H9 (cell line): ENCODE data around the gene SUFU. TPM values are rescaled to one million over a fixed set of nuclear protein-coding genes. Genes with fewer than 3 reads are reported as not detected.

Source experiments
- DNase-seq: peaks from one replicate; pipeline ENCODE4 v3.0.0-alpha.2; 2017
- H2AFZ ChIP-seq: one replicate; pipeline ENCODE4 v1.6.1; 2013; ENCODE audit warnings: mild to moderate bottlenecking, low read length, control low read depth, moderate library complexity
- H2AK5ac ChIP-seq: 2 replicates; pipeline ENCODE4 v1.6.1; 2013; ENCODE audit warnings: low read length, control low read depth, mixed read lengths; ENCODE audit not compliant: insufficient read length
- H2BK120ac ChIP-seq: one replicate; pipeline ENCODE4 v1.6.1; 2013; ENCODE audit warnings: low read depth, mild to moderate bottlenecking, low read length, control low read depth, inconsistent platforms; ENCODE audit not compliant: poor library complexity, severe bottlenecking
- H2BK12ac ChIP-seq: 2 replicates; pipeline ENCODE4 v1.6.1; 2013; ENCODE audit warnings: low read length, control low read depth, mixed read lengths, low read depth; ENCODE audit not compliant: insufficient read length
- H2BK15ac ChIP-seq: 2 replicates; pipeline ENCODE4 v1.6.1; 2013; ENCODE audit warnings: low read depth, low read length, control low read depth
- H2BK20ac ChIP-seq: one replicate; pipeline ENCODE4 v1.6.1; 2013; ENCODE audit warnings: low read depth, mild to moderate bottlenecking, low read length, control low read depth, inconsistent platforms; ENCODE audit not compliant: poor library complexity, severe bottlenecking
- H2BK5ac ChIP-seq: 2 replicates; pipeline ENCODE4 v1.6.1; 2013; ENCODE audit warnings: low read length, control low read depth, mixed read lengths; ENCODE audit not compliant: insufficient read length
- H3K14ac ChIP-seq: 2 replicates; pipeline ENCODE4 v1.6.1; 2013; ENCODE audit warnings: low read length, control low read depth; ENCODE audit not compliant: insufficient read depth
- H3K18ac ChIP-seq: 2 replicates; pipeline ENCODE4 v1.6.1; 2013; ENCODE audit warnings: low read depth, mild to moderate bottlenecking, mixed read lengths, low read length, control low read depth; ENCODE audit not compliant: insufficient read length
- H3K23ac ChIP-seq: 2 replicates; pipeline ENCODE4 v1.6.1; 2013; ENCODE audit warnings: low read length, control low read depth, mixed read lengths, low read depth; ENCODE audit not compliant: insufficient read length
- H3K23me2 ChIP-seq: 2 replicates; pipeline ENCODE4 v1.6.1; 2013; ENCODE audit warnings: low read depth, mild to moderate bottlenecking, mixed read lengths, low read length, control low read depth; ENCODE audit not compliant: insufficient read length, poor library complexity, severe bottlenecking
- H3K27ac ChIP-seq: 2 replicates; pipeline ENCODE4 v1.5.1; 2013; ENCODE audit warnings: low read length, control low read depth, mixed read lengths, low read depth; ENCODE audit not compliant: insufficient read length
- H3K27me3 ChIP-seq: 2 replicates; pipeline ENCODE4 v1.6.1; 2013; ENCODE audit warnings: low read length, control low read depth, inconsistent platforms; ENCODE audit not compliant: insufficient read depth
- H3K4ac ChIP-seq: 2 replicates; pipeline ENCODE4 v1.6.1; 2013; ENCODE audit warnings: low read depth, mild to moderate bottlenecking, control low read depth, inconsistent platforms, low read length, moderate library complexity
- H3K4me1 ChIP-seq: 2 replicates; pipeline ENCODE4 v1.6.1; 2013; ENCODE audit warnings: low read length, control low read depth, inconsistent platforms; ENCODE audit not compliant: insufficient read depth
- H3K4me2 ChIP-seq: 2 replicates; pipeline ENCODE4 v1.6.1; 2013; ENCODE audit warnings: low read length, control low read depth, mixed read lengths; ENCODE audit not compliant: insufficient read length, insufficient read depth
- H3K56ac ChIP-seq: 2 replicates; pipeline ENCODE4 v1.6.1; 2013; ENCODE audit warnings: low read depth, mild to moderate bottlenecking, mixed read lengths, low read length, control low read depth; ENCODE audit not compliant: insufficient read length
- H3K79me1 ChIP-seq: 2 replicates; pipeline ENCODE4 v1.6.1; 2013; ENCODE audit warnings: low read depth, mild to moderate bottlenecking, moderate library complexity, low read length, control low read depth, inconsistent platforms; ENCODE audit not compliant: insufficient read depth, poor library complexity, severe bottlenecking
- H3K79me2 ChIP-seq: 2 replicates; pipeline ENCODE4 v1.6.1; 2013; ENCODE audit warnings: low read length, control low read depth, inconsistent platforms; ENCODE audit not compliant: insufficient read depth
- H3K9ac ChIP-seq: 2 replicates; pipeline ENCODE4 v1.6.1; 2013; ENCODE audit warnings: low read length, control low read depth, mixed read lengths; ENCODE audit not compliant: insufficient read length; ENCODE audit errors: extremely low read depth
- H3K9me3 ChIP-seq: one replicate; pipeline ENCODE4 v1.6.1; 2013; ENCODE audit warnings: low read depth, low read length, inconsistent platforms; ENCODE audit not compliant: control insufficient read depth
- H3T11ph ChIP-seq: one replicate; pipeline ENCODE4 v1.6.1; 2013; ENCODE audit warnings: mild to moderate bottlenecking, low read length, control low read depth, inconsistent platforms
- H4K20me1 ChIP-seq: one replicate; pipeline ENCODE4 v1.6.1; 2013; ENCODE audit not compliant: control insufficient read depth, insufficient read length, insufficient read depth
- H4K5ac ChIP-seq: 2 replicates; pipeline ENCODE4 v1.6.1; 2013; ENCODE audit warnings: low read depth, mild to moderate bottlenecking, mixed read lengths, low read length, control low read depth; ENCODE audit not compliant: insufficient read length
- H4K8ac ChIP-seq: replicated peaks from 2 replicates; pipeline ENCODE4 v1.6.1; 2013; ENCODE audit warnings: low read length, control low read depth, mixed read lengths, low read depth; ENCODE audit not compliant: insufficient read length
- H4K91ac ChIP-seq: 2 replicates; pipeline ENCODE4 v1.6.1; 2013; ENCODE audit warnings: low read depth, mild to moderate bottlenecking, moderate library complexity, mixed read lengths, low read length, control low read depth; ENCODE audit not compliant: insufficient read length
- H3K27ac Mint-ChIP-seq, 3 experiments: 2 replicates in 2 of 3; 3 replicates in 1 of 3; pipeline ENCODE4 v1.8.0; 2020 to 2021; ENCODE audit warnings: mixed read lengths in 3 of 3, mild to moderate bottlenecking in 1 of 3, moderate library complexity in 1 of 3
- H3K27me3 Mint-ChIP-seq: 2 replicates; pipeline ENCODE4 v1.8.0; 2021; ENCODE audit warnings: low read depth, mild to moderate bottlenecking, moderate library complexity, mixed read lengths
- H3K36me3 Mint-ChIP-seq, 3 experiments: 2 replicates in 2 of 3; 3 replicates in 1 of 3; pipeline ENCODE4 v1.8.0; 2020 to 2021; ENCODE audit warnings: low read depth in 3 of 3, mixed read lengths in 3 of 3; ENCODE audit not compliant: insufficient read depth in 1 of 3
- H3K4me1 Mint-ChIP-seq, 2 experiments: 2 replicates each; pipeline ENCODE4 v1.8.0; 2020; ENCODE audit warnings: mixed read lengths in 2 of 2
- H3K4me3 Mint-ChIP-seq, 2 experiments: 2 replicates in 1 of 2; 3 replicates in 1 of 2; pipeline ENCODE4 v1.8.0; 2020 to 2021; ENCODE audit warnings: mild to moderate bottlenecking in 2 of 2, mixed read lengths in 2 of 2, moderate library complexity in 1 of 2
- H3K9me3 Mint-ChIP-seq, 2 experiments: 2 replicates in 1 of 2; 3 replicates in 1 of 2; pipeline ENCODE4 v1.8.0; 2020; ENCODE audit warnings: mild to moderate bottlenecking in 2 of 2, mixed read lengths in 2 of 2, moderate library complexity in 1 of 2
- WGBS: extraction: QIAGEN DNeasy Blood & Tissue Kit; methylation state at CpG from one replicate; pipeline ENCODE4 v1.1.7; 2013; ENCODE audit warnings: missing lambda C conversion rate, low lambda C conversion rate, mixed read lengths; ENCODE audit not compliant: insufficient read length; ENCODE audit errors: extremely low coverage; 5-methylcytosine and 5-hydroxymethylcytosine counted together
- total RNA-seq: library from RNA; stranded (reverse); gene quantifications from 2 replicates; pipeline ENCODE4 v1.2.1, GENCODE V29; 2021
- TF ChIP-seq, protein P1 (sequence below): fragments of 200-600 bp; sonication (generic); conservative IDR thresholded peaks from 3 replicates; pipeline ENCODE4 v1.8.0; 2021; ENCODE audit warnings: antibody characterized with exemption, mild to moderate bottlenecking

Gene SUFU
- total RNA-seq, 1 experiment from 2014 or later = 9.5 TPM

DNA sequence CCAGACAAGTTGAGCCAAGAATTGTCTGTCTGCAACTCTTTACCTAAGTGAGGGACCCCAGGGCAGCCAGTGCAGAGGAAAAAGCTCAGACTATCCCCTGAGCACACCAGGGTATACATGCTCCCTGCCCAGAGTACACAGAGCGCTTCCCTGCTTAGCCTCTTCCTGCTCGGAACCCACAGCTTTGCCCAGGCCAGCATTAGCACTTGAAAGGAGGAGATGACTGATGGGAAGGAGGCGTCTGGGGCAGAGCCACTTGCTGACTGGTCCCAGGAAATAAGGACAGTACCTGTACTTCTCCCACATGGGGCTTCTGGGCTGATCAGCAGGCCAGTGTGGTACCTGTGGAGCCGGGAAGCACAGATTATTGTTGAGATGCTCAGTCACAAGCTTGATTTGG is 92.1 kb downstream of the SUFU start:
- H2BK15ac ChIP-seq = no peak overlapping the region
- no peak overlapping the region for H3K9ac ChIP-seq
- H3K14ac ChIP-seq = no peak overlapping the region
- no peak overlapping the region for H2BK5ac ChIP-seq
- WGBS = no CpG with 5 or more reads among the region's 4 CpGs
- H3K23me2 ChIP-seq = no peaks in the 10 kb centered on the region
- Mint-ChIP-seq H3K4me1 (peaks cover 18 to 19% of the 10 kb centered on the region in 2 experiments), H3K27ac (peak overlapping the region in 2 of 3 experiments; percentile 79 to 82; a peak in 4 of 7 replicates), H3K4me3 (no peak overlapping the region), H3K9me3 (no peaks in the 10 kb centered on the region), H3K27me3 (no peaks in the 10 kb centered on the region), H3K36me3 (peaks cover 2 to 18% (median 9%) of the 10 kb centered on the region in 3 experiments; a peak in 4 of 7 replicates)
- H3K79me2 ChIP-seq = no peaks in the 10 kb centered on the region
- no peak overlapping the region for H3T11ph ChIP-seq
- H4K8ac ChIP-seq = no peak overlapping the region
- no peaks in the 10 kb centered on the region for H3K79me1 ChIP-seq
- H3K4ac ChIP-seq = no peak overlapping the region
- no peak overlapping the region for H3K4me2 ChIP-seq
- H3K27ac ChIP-seq = no peak overlapping the region
- no peak overlapping the region for H3K56ac ChIP-seq
- H2BK120ac ChIP-seq = no peak overlapping the region
- no peaks in the 10 kb centered on the region for H3K27me3 ChIP-seq
- H4K20me1 ChIP-seq = no peaks in the 10 kb centered on the region
- no peak overlapping the region for H2AFZ ChIP-seq
- peak; percentile 71 for DNase-seq
- H3K4me1 ChIP-seq = no peaks in the 10 kb centered on the region; the same call in 1 of the 2 replicates
- no peaks in the 10 kb centered on the region for H3K9me3 ChIP-seq
- H3K18ac ChIP-seq = no peak overlapping the region
- no peak overlapping the region for H4K5ac ChIP-seq
- no peak overlapping the region for H3K23ac ChIP-seq
- no peak overlapping the region for H2BK12ac ChIP-seq
- no peak overlapping the region for H2AK5ac ChIP-seq
- no peak overlapping the region for H4K91ac ChIP-seq
- no peak overlapping the region for H2BK20ac ChIP-seq
- TF ChIP-seq, protein P1, sequence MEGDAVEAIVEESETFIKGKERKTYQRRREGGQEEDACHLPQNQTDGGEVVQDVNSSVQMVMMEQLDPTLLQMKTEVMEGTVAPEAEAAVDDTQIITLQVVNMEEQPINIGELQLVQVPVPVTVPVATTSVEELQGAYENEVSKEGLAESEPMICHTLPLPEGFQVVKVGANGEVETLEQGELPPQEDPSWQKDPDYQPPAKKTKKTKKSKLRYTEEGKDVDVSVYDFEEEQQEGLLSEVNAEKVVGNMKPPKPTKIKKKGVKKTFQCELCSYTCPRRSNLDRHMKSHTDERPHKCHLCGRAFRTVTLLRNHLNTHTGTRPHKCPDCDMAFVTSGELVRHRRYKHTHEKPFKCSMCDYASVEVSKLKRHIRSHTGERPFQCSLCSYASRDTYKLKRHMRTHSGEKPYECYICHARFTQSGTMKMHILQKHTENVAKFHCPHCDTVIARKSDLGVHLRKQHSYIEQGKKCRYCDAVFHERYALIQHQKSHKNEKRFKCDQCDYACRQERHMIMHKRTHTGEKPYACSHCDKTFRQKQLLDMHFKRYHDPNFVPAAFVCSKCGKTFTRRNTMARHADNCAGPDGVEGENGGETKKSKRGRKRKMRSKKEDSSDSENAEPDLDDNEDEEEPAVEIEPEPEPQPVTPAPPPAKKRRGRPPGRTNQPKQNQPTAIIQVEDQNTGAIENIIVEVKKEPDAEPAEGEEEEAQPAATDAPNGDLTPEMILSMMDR = no peak
